Measurements from ENCODE around the gene RNF151.

RNF151 gene

GRCh38 chr16:2015117-2015946 lies 48.7 kb downstream of the RNF151 start:
- no peak for DNase-seq
- Histone ChIP-seq H3K4me1 (peaks cover 0 to 15% (median 13%) of the 10 kb centered on the region in 4 donors), H3K36me3 (no peaks in the 10 kb centered on the region), H3K27ac (no peak overlapping the region), H3K27me3 (peaks cover 0 to 29% of the 10 kb centered on the region in 2 donors), H3K9me3 (no peaks in the 10 kb centered on the region), H3K4me3 (no peak overlapping the region)
- TF ChIP-seq, protein P1, sequence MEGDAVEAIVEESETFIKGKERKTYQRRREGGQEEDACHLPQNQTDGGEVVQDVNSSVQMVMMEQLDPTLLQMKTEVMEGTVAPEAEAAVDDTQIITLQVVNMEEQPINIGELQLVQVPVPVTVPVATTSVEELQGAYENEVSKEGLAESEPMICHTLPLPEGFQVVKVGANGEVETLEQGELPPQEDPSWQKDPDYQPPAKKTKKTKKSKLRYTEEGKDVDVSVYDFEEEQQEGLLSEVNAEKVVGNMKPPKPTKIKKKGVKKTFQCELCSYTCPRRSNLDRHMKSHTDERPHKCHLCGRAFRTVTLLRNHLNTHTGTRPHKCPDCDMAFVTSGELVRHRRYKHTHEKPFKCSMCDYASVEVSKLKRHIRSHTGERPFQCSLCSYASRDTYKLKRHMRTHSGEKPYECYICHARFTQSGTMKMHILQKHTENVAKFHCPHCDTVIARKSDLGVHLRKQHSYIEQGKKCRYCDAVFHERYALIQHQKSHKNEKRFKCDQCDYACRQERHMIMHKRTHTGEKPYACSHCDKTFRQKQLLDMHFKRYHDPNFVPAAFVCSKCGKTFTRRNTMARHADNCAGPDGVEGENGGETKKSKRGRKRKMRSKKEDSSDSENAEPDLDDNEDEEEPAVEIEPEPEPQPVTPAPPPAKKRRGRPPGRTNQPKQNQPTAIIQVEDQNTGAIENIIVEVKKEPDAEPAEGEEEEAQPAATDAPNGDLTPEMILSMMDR (IDR thresholded peaks at IDR 0.05): no peak
- intact Hi-C loops (cut with DNase I; ENCODE audit: low total_unique reads): no loop called here

GRCh38 chr16:2015947-2016208 lies 49.2 kb downstream of the RNF151 start:
- DNase-seq: no peak
- Histone ChIP-seq H3K36me3 (no peaks in the 10 kb centered on the region), H3K9me3 (no peaks in the 10 kb centered on the region), H3K4me3 (no peak overlapping the region), H3K27me3 (peaks cover 0 to 34% of the 10 kb centered on the region in 2 donors), H3K4me1 (peaks cover 0 to 16% (median 14%) of the 10 kb centered on the region in 4 donors), H3K27ac (no peak overlapping the region)
- intact Hi-C loops (cut with DNase I; ENCODE audit: low total_unique reads): no loop called here
- TF ChIP-seq, protein P1 (IDR thresholded peaks at IDR 0.05): no peak

DNA sequence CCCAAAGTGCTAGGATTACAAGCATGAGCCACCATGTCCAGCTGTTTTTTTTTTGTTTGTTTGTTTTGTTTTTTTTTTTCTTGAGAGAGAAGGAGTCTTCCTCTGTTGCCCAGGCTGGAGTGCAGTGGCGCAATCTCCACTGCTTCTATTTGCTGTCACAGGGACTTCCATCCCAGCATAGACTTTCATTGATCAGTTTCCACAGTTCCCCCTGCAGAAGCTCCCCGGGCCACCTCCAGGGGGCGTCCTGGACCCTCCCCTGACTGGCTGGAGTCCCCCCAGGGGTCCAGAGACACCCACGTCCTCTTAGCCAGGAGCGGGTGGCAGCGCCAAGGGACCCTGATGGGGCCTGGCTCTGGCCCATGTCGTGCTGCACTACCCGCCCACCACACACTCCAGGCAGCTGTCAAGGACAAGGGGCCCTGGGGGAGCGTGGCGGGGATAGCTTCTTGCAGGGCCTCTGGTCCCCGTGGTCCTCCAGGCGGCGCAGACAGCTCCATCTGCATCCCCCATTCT lies 49.8 kb downstream of the RNF151 start:
- TF ChIP-seq, protein P1 (IDR thresholded peaks at IDR 0.05): no peak

More for the DNA sequence above, 49.8 kb downstream of the RNF151 start:
- intact Hi-C loops (cut with DNase I; ENCODE audit: low total_unique reads): no loop called here
- H3K36me3 ChIP-seq: no peaks in the 10 kb centered on the region
- peaks cover 0 to 40% of the 10 kb centered on the region in 2 donors for H3K27me3 ChIP-seq
- H3K4me3 ChIP-seq: no peak overlapping the region
- H3K9me3 ChIP-seq: no peaks in the 10 kb centered on the region
- no peak for DNase-seq
- H3K27ac ChIP-seq: no peak overlapping the region
- H3K4me1 ChIP-seq: peaks cover 0 to 16% (median 14%) of the 10 kb centered on the region in 4 donors

Measured in tibial artery (tissue), 4 donors.